CD8-positive, alpha-beta memory T cell (primary cell): Measurements from ENCODE around the gene FOXP3. TPM values are rescaled to one million over a fixed set of nuclear protein-coding genes. Genes with fewer than 3 reads are reported as not detected.

Experiments
- CTCF ChIA-PET: fragments of 350-600 bp; sonication (Branson Sonifier 250); formaldehyde crosslinking; loops from one replicate; lab custom pipeline; 2021; ENCODE audit warnings: antibody characterized with exemption; lab: Charles Lee
- POLR2A ChIA-PET: fragments of 350-600 bp; sonication (Branson Sonifier 250); formaldehyde crosslinking; loops from one replicate; lab custom pipeline; 2021; ENCODE audit warnings: antibody characterized with exemption; lab: Charles Lee
- DNase-seq, 5 donors: peaks; one replicate each; pipeline versions ENCODE4 v3.0.0 to v3.0.0-alpha.2; 2020 to 2022; ENCODE audit warnings: mixed read lengths in 1 of 5
- H3K27ac ChIP-seq: one replicate; pipeline ENCODE4 v1.7.0; 2013; ENCODE audit warnings: low read depth, mild to moderate bottlenecking, low read length, moderate library complexity
- H3K27me3 ChIP-seq: 2 replicates; pipeline ENCODE4 v1.7.0; 2013; ENCODE audit warnings: low read length, mild to moderate bottlenecking; ENCODE audit not compliant: insufficient read depth, poor library complexity, severe bottlenecking
- H3K36me3 ChIP-seq: 2 replicates; pipeline ENCODE4 v1.7.0; 2013; ENCODE audit warnings: mild to moderate bottlenecking, low read length, moderate library complexity; ENCODE audit not compliant: insufficient read depth
- H3K4me1 ChIP-seq: 2 replicates; pipeline ENCODE4 v1.7.0; 2013; ENCODE audit warnings: mild to moderate bottlenecking, low read length, moderate library complexity; ENCODE audit not compliant: insufficient read depth
- H3K4me3 ChIP-seq: 2 replicates; pipeline ENCODE4 v1.7.0; 2013; ENCODE audit warnings: mild to moderate bottlenecking, low read length
- H3K9me3 ChIP-seq: 2 replicates; pipeline ENCODE4 v1.7.0; 2013; ENCODE audit warnings: mild to moderate bottlenecking, low read length
- H3K27ac Mint-ChIP-seq, 8 donors: one replicate each; pipeline ENCODE4 v1.8.0; 2020 to 2021; ENCODE audit warnings: mixed read lengths in 8 of 8, mild to moderate bottlenecking in 6 of 8, inconsistent platforms in 3 of 8, moderate library complexity in 3 of 8
- H3K27me3 Mint-ChIP-seq, 2 donors: one replicate each; pipeline ENCODE4 v1.8.0; 2020 to 2021; ENCODE audit warnings: mixed read lengths in 2 of 2, mild to moderate bottlenecking in 1 of 2, moderate library complexity in 1 of 2
- H3K36me3 Mint-ChIP-seq, 3 donors: one replicate each; pipeline ENCODE4 v1.8.0; 2020 to 2021; ENCODE audit warnings: mixed read lengths in 3 of 3, inconsistent platforms in 1 of 3, mild to moderate bottlenecking in 1 of 3
- H3K4me1 Mint-ChIP-seq, 3 donors: one replicate each; pipeline ENCODE4 v1.8.0; 2020 to 2021; ENCODE audit warnings: mixed read lengths in 3 of 3, inconsistent platforms in 1 of 3, mild to moderate bottlenecking in 1 of 3
- H3K4me3 Mint-ChIP-seq, 7 donors: one replicate each; pipeline ENCODE4 v1.8.0; 2020 to 2021; ENCODE audit warnings: mixed read lengths in 7 of 7, mild to moderate bottlenecking in 6 of 7, moderate library complexity in 4 of 7, inconsistent platforms in 2 of 7
- H3K9me3 Mint-ChIP-seq, 5 donors: one replicate each; pipeline ENCODE4 v1.8.0; 2020 to 2022; ENCODE audit warnings: mixed read lengths in 5 of 5, mild to moderate bottlenecking in 3 of 5, moderate library complexity in 2 of 5, inconsistent platforms in 1 of 5
- polyA plus RNA-seq: library from polyadenylated mRNA; unstranded; fragments of 300-500 nt; fragmentation: Illumina TruSeq; gene quantifications from one replicate; pipeline ENCODE4 v1.2.3, GENCODE V29; 2021
- total RNA-seq, 2 experiments: library from RNA; stranded (reverse); gene quantifications; one replicate each; pipeline ENCODE4 v1.2.3, GENCODE V29; 2021

Gene FOXP3
- total and polyA plus RNA-seq, 3 experiments from 2014 or later: 1.6 to 11.2 (median 10.5) TPM

- no peaks in the 10 kb centered on the region for H3K36me3 ChIP-seq
- peaks cover 0 to 55% (median 3%) of the 10 kb centered on the region in 3 donors for H3K36me3 Mint-ChIP-seq
- no peaks in the 10 kb centered on the region for H3K9me3 Mint-ChIP-seq
- ChIA-PET POLR2A (no interaction called here), CTCF (no interaction called here)
- no peak overlapping the region for H3K4me3 Mint-ChIP-seq
- H3K27ac ChIP-seq: no peak overlapping the region
- no peak overlapping the region for H3K27ac Mint-ChIP-seq
- no peak overlapping the region for H3K4me3 ChIP-seq
- H3K9me3 ChIP-seq: no peaks in the 10 kb centered on the region
- no peak for DNase-seq
- H3K27me3 Mint-ChIP-seq: peaks cover 0 to 6% of the 10 kb centered on the region in 2 donors
- H3K27me3 ChIP-seq: no peaks in the 10 kb centered on the region
- no peaks in the 10 kb centered on the region for H3K4me1 ChIP-seq
- peaks cover 5 to 8% (median 7%) of the 10 kb centered on the region in 3 donors for H3K4me1 Mint-ChIP-seq
These were observed 15.4 kb downstream of the FOXP3 start for GRCh38 chrX:49249071-49249470.

DNA sequence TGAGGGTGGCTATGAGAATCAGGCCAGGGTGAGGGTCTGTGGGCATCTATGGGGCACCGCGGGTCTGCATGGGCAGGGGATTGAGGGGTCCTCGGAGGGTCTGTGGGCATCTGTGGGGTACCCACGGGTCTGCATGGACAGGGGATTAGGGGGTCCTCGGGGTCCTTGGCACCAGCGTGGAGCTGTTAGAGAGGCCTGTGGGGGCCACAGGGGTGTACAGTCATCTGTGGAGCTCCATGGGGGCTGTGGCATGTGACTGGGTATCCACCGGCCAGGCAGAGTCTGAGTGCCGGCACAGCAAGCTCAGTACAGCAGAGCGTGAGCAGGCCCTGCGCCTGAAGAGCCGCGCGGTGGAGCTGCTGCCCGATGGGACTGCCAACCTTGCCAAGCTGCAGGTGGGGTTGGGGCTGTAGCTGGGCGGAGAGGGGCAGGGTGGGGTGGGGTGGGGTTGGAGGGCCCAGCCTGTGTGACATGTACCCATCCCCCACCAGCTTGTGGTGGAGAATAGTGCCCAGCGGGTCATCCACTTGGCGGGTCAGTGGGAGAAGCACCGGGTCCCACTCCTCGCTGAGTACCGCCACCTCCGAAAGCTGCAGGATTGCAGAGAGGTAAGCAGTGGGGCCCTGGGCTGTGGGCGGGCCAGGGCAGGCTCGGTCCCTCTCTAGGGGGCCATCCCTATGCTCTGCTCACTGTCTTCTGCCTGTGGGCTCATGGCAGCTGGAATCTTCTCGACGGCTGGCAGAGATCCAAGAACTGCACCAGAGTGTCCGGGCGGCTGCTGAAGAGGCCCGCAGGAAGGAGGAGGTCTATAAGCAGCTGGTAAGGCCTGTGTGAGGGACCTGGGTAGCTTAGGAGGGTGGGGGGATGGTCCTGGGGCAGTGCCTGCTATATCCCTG, 16.3 kb downstream of the FOXP3 start:
- no peaks in the 10 kb centered on the region for H3K27me3 ChIP-seq
- DNase-seq: no peak
- Mint-ChIP-seq H3K36me3 (peaks cover 0 to 63% (median 5%) of the 10 kb centered on the region in 3 donors), H3K9me3 (no peaks in the 10 kb centered on the region), H3K4me1 (peaks cover 5 to 8% (median 7%) of the 10 kb centered on the region in 3 donors), H3K4me3 (no peak overlapping the region), H3K27me3 (peaks cover 0 to 6% of the 10 kb centered on the region in 2 donors), H3K27ac (peak overlapping the region in 1 of 8 donors; percentile 23)
- H3K4me3 ChIP-seq: no peak overlapping the region
- no peaks in the 10 kb centered on the region for H3K36me3 ChIP-seq
- no peaks in the 10 kb centered on the region for H3K9me3 ChIP-seq
- no peak overlapping the region for H3K27ac ChIP-seq
- CTCF ChIA-PET: interaction anchor here (1.1 kb wide), 1 partner anchor 43 kb away, joined by 4 read pairs; no protein-coding TSS in a partner anchor
- no peaks in the 10 kb centered on the region for H3K4me1 ChIP-seq
- POLR2A ChIA-PET: interaction anchor here (0.6 kb wide), 1 partner anchor 283 kb away, joined by 4 read pairs; no protein-coding TSS in a partner anchor

GRCh38 chrX:49247346-49247745, 17.2 kb downstream of the FOXP3 start:
- Mint-ChIP-seq H3K27ac (no peak overlapping the region), H3K27me3 (peaks cover 0 to 6% of the 10 kb centered on the region in 2 donors), H3K36me3 (peaks cover 0 to 66% (median 5%) of the 10 kb centered on the region in 3 donors), H3K9me3 (no peaks in the 10 kb centered on the region), H3K4me3 (no peak overlapping the region), H3K4me1 (peaks cover 5 to 8% (median 7%) of the 10 kb centered on the region in 3 donors)
- H3K4me1 ChIP-seq: no peaks in the 10 kb centered on the region
- no peaks in the 10 kb centered on the region for H3K27me3 ChIP-seq
- CTCF ChIA-PET: no interaction called here
- DNase-seq: no peak
- POLR2A ChIA-PET: interaction anchor here (0.6 kb wide), 1 partner anchor 282 kb away, joined by 4 read pairs; no protein-coding TSS in a partner anchor
- no peaks in the 10 kb centered on the region for H3K9me3 ChIP-seq
- H3K36me3 ChIP-seq: no peaks in the 10 kb centered on the region
- no peak overlapping the region for H3K27ac ChIP-seq
- no peak overlapping the region for H3K4me3 ChIP-seq

DNA sequence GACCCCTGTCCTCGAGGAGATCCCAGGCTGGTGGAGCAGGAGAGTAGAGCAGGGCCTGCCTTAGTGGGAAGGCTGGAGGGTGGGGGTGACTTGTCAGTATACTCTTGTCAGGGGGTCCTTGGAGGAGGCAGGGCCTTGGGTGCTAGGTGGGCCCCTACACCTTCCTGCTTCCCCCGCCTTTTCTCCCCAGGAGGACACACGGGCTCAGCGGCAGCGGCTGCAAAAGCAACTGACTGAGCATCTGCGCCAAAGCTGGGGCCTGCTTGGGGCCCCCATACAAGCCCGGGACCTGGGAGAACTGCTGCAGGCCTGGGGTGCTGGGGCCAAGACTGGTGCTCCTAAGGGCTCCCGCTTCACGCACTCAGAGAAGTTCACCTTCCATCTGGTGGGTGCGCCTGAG, 18.0 kb downstream of the FOXP3 start:
- peaks cover 0 to 68% (median 5%) of the 10 kb centered on the region in 3 donors for H3K36me3 Mint-ChIP-seq
- H3K27me3 Mint-ChIP-seq: peaks cover 0 to 6% of the 10 kb centered on the region in 2 donors
- no peak overlapping the region for H3K27ac Mint-ChIP-seq
- Histone ChIP-seq H3K4me1 (no peaks in the 10 kb centered on the region), H3K27ac (no peak overlapping the region), H3K9me3 (no peaks in the 10 kb centered on the region), H3K36me3 (no peaks in the 10 kb centered on the region), H3K27me3 (no peaks in the 10 kb centered on the region), H3K4me3 (no peak overlapping the region)
- no peak for DNase-seq
- ChIA-PET CTCF (no interaction called here), POLR2A (no interaction called here)
- no peak overlapping the region for H3K4me3 Mint-ChIP-seq
- no peaks in the 10 kb centered on the region for H3K9me3 Mint-ChIP-seq
- H3K4me1 Mint-ChIP-seq: peaks cover 5 to 8% (median 7%) of the 10 kb centered on the region in 3 donors

GRCh38 chrX:49244207-49244606, 20.3 kb downstream of the FOXP3 start:
- peaks cover 0 to 71% (median 5%) of the 10 kb centered on the region in 3 donors for H3K36me3 Mint-ChIP-seq
- POLR2A ChIA-PET: no interaction called here
- DNase-seq: no peak
- peaks cover 0 to 2% of the 10 kb centered on the region in 2 donors for H3K27me3 Mint-ChIP-seq
- H3K4me3 Mint-ChIP-seq: peak overlapping the region in 1 of 7 donors; percentile 15
- H3K27me3 ChIP-seq: no peaks in the 10 kb centered on the region
- H3K27ac Mint-ChIP-seq: peak overlapping the region in 1 of 8 donors; percentile 19
- no peaks in the 10 kb centered on the region for H3K9me3 ChIP-seq
- peaks cover 4 to 14% (median 6%) of the 10 kb centered on the region in 3 donors for H3K4me1 Mint-ChIP-seq
- no peaks in the 10 kb centered on the region for H3K9me3 Mint-ChIP-seq
- no peak overlapping the region for H3K4me3 ChIP-seq
- no peak overlapping the region for H3K27ac ChIP-seq
- peaks cover 5% of the 10 kb centered on the region for H3K4me1 ChIP-seq
- CTCF ChIA-PET: no interaction called here
- no peaks in the 10 kb centered on the region for H3K36me3 ChIP-seq

- no peaks in the 10 kb centered on the region for H3K36me3 ChIP-seq
- no peaks in the 10 kb centered on the region for H3K27me3 ChIP-seq
- no peak for DNase-seq
- peaks cover 0 to 65% (median 5%) of the 10 kb centered on the region in 3 donors for H3K36me3 Mint-ChIP-seq
- no peaks in the 10 kb centered on the region for H3K9me3 ChIP-seq
- peaks cover 4 to 15% (median 6%) of the 10 kb centered on the region in 3 donors for H3K4me1 Mint-ChIP-seq
- H3K4me3 ChIP-seq: no peak overlapping the region
- CTCF ChIA-PET: no interaction called here
- no peak overlapping the region for H3K4me3 Mint-ChIP-seq
- H3K9me3 Mint-ChIP-seq: no peaks in the 10 kb centered on the region
- no peak overlapping the region for H3K27ac ChIP-seq
- H3K4me1 ChIP-seq: peaks cover 6% of the 10 kb centered on the region
- H3K27ac Mint-ChIP-seq: no peak overlapping the region
- POLR2A ChIA-PET: no interaction called here
- peaks cover 0 to 2% of the 10 kb centered on the region in 2 donors for H3K27me3 Mint-ChIP-seq
These were observed 21.3 kb downstream of the FOXP3 start for GRCh38 chrX:49243166-49243565.

- no peak overlapping the region for H3K4me3 Mint-ChIP-seq
- H3K4me1 ChIP-seq: peaks cover 6% of the 10 kb centered on the region
- H3K4me3 ChIP-seq: no peak overlapping the region
- DNase-seq: no peak
- ChIA-PET POLR2A (no interaction called here), CTCF (no interaction called here)
- peaks cover 0 to 62% (median 5%) of the 10 kb centered on the region in 3 donors for H3K36me3 Mint-ChIP-seq
- no peaks in the 10 kb centered on the region for H3K9me3 Mint-ChIP-seq
- no peaks in the 10 kb centered on the region for H3K27me3 ChIP-seq
- H3K9me3 ChIP-seq: no peaks in the 10 kb centered on the region
- peaks cover 4 to 16% (median 6%) of the 10 kb centered on the region in 3 donors for H3K4me1 Mint-ChIP-seq
- H3K27ac Mint-ChIP-seq: peak overlapping the region in 2 of 8 donors; percentile 27 to 81
- H3K27ac ChIP-seq: no peak overlapping the region
- H3K27me3 Mint-ChIP-seq: peaks cover 0 to 2% of the 10 kb centered on the region in 2 donors
- no peaks in the 10 kb centered on the region for H3K36me3 ChIP-seq
These were observed 21.9 kb downstream of the FOXP3 start for GRCh38 chrX:49242545-49243066.

DNA sequence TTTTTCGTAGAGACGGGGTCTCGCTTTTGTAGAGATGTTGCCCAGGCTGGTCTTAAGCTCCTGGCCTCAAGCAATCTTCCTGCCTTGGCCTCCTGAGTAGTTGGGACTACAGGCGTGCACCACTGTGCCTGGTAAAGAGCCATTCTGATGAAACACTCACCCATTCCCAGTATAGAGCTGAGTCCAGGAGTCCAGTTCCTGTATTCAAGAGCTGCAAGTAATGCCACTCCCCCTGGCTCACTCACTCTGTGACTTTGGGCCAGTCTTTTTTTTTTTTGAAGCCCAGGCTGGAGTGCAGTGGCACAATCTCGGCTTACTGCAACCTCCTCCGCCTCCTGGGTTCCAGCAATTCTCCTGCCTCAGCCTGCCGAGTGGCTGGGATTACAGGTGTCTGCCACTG, 25.8 kb downstream of the FOXP3 start:
- Mint-ChIP-seq H3K4me1 (peaks cover 16 to 35% (median 27%) of the 10 kb centered on the region in 3 donors), H3K9me3 (no peaks in the 10 kb centered on the region), H3K27me3 (no peaks in the 10 kb centered on the region), H3K4me3 (no peak overlapping the region), H3K36me3 (peaks cover 0 to 38% (median 0%) of the 10 kb centered on the region in 3 donors), H3K27ac (peak overlapping the region in 1 of 8 donors; percentile 40)
- POLR2A ChIA-PET: no interaction called here
- H3K4me1 ChIP-seq: peaks cover 24% of the 10 kb centered on the region
- no peaks in the 10 kb centered on the region for H3K36me3 ChIP-seq
- no peak overlapping the region for H3K27ac ChIP-seq
- no peaks in the 10 kb centered on the region for H3K9me3 ChIP-seq
- H3K27me3 ChIP-seq: no peaks in the 10 kb centered on the region
- DNase-seq: no peak
- CTCF ChIA-PET: no interaction called here
- H3K4me3 ChIP-seq: no peak overlapping the region
